ENCODE results near the gene CHRM2. TPM values are rescaled to one million over a fixed set of nuclear protein-coding genes. Genes with fewer than 3 reads are reported as not detected.

The CHRM2 gene
- total RNA-seq, result 0.12 and 0.15 TPM in 2 replicates

DNA sequence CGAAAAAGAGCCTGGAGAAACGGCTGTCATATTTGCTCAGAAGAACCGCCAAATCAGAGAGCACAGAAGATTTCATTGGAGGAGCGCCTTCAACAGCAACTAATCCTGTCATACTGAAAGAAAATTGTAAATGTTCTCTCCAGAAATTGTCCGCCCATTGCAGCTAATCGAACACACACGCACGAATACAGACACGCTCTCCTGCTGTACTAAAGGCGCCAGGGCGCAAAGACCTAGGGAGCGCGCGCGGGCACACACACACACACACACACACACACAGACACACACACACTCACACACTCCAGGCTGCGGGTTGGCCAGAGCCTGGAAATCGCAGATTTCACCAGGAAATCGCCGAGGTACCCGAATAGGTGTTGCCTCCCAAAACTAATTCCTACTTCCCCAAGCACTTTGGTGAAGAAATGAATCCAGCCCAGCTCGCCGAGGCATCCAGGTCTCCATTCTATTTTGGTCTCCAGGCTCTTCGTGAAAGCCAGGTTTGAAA, at the start of gene CHRM2:
Gene CHRM2, plus strand, starts transcription at position 157 of the 505 bp plus-strand sequence. CDS start 146,214 bp downstream, outside the sequence.

